ENCODE measurements around the gene JPT2. TPM values are rescaled to one million over a fixed set of nuclear protein-coding genes. Genes with fewer than 3 reads are reported as not detected.

The JPT2 gene
- total and polyA plus RNA-seq, 10 donors = 8.2 to 30.5 (median 17.7) TPM

GRCh38 chr16:1745900-1746692 is 68.0 kb downstream of the JPT2 start:
- no peak overlapping the region for H3K4me3 ChIP-seq
- H3K27me3 ChIP-seq (replicated peaks in 1 of 7) = no peaks in the 10 kb centered on the region
- H3K36me3 ChIP-seq = peaks cover 3 to 100% (median 83%) of the 10 kb centered on the region in 6 donors
- H3K9me3 ChIP-seq = no peaks in the 10 kb centered on the region
- intact Hi-C loops (cut with DNase I; ENCODE audit: low total_unique reads) = no loop called here
- no peaks in the 10 kb centered on the region for H3K4me1 ChIP-seq
- no peak overlapping the region for H3K27ac ChIP-seq
- TF ChIP-seq, protein P1, sequence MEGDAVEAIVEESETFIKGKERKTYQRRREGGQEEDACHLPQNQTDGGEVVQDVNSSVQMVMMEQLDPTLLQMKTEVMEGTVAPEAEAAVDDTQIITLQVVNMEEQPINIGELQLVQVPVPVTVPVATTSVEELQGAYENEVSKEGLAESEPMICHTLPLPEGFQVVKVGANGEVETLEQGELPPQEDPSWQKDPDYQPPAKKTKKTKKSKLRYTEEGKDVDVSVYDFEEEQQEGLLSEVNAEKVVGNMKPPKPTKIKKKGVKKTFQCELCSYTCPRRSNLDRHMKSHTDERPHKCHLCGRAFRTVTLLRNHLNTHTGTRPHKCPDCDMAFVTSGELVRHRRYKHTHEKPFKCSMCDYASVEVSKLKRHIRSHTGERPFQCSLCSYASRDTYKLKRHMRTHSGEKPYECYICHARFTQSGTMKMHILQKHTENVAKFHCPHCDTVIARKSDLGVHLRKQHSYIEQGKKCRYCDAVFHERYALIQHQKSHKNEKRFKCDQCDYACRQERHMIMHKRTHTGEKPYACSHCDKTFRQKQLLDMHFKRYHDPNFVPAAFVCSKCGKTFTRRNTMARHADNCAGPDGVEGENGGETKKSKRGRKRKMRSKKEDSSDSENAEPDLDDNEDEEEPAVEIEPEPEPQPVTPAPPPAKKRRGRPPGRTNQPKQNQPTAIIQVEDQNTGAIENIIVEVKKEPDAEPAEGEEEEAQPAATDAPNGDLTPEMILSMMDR (IDR thresholded peaks at IDR 0.05 in 8 of 11, conservative IDR thresholded peaks at IDR 0.05 in 3 of 11) = no peak
- TF ChIP-seq POLR2A (IDR thresholded peaks at IDR 0.05) (no peak), POLR2AphosphoS5 (IDR thresholded peaks at IDR 0.05) (no peak)
- no peak for DNase-seq
- WGBS, 5 donors = 90 to 96% (median 94%) methylated on average over 13 to 29 of the region's 29 CpGs

GRCh38 chr16:1746693-1747195 is 68.7 kb downstream of the JPT2 start:
- Histone ChIP-seq H3K27ac (no peak overlapping the region), H3K27me3 (replicated peaks in 1 of 7) (no peaks in the 10 kb centered on the region), H3K4me1 (no peaks in the 10 kb centered on the region), H3K9me3 (no peaks in the 10 kb centered on the region), H3K4me3 (no peak overlapping the region), H3K36me3 (peaks cover 3 to 100% (median 85%) of the 10 kb centered on the region in 6 donors)
- DNase-seq = no peak
- WGBS, 5 donors = 89 to 96% (median 96%) methylated on average over 28 to 31 of the region's 31 CpGs
- intact Hi-C loops (cut with DNase I; ENCODE audit: low total_unique reads) = no loop called here
- TF ChIP-seq POLR2A (IDR thresholded peaks at IDR 0.05) (no peak), POLR2AphosphoS5 (IDR thresholded peaks at IDR 0.05) (no peak)
- TF ChIP-seq, protein P1 (IDR thresholded peaks at IDR 0.05 in 8 of 11, conservative IDR thresholded peaks at IDR 0.05 in 3 of 11) = no peak

DNA sequence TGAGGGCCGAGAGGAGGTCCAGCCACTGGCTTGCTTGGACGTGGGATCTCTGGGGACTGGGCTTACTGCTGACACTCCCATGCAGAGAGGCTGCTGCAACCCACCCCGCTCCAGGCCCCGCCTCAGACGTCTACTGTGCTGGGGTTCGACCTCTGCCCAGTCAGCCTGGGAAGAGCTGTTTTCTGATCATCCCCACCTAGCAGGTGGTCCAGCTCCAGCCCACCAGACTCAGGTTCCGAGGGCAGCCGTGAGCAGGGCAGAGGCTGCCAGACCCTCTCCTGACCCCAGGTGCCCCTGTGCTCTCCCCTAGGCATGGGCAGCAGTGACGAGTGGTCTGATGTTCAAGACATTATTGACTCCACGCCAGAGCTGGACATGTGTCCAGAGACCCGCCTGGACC is 69.9 kb downstream of the JPT2 start:
- intact Hi-C loops (cut with DNase I; ENCODE audit: low total_unique reads) = no loop called here

More for the DNA sequence above, 69.9 kb downstream of the JPT2 start:
- H3K36me3 ChIP-seq = peaks cover 3 to 100% (median 94%) of the 10 kb centered on the region in 6 donors
- H3K4me1 ChIP-seq = no peaks in the 10 kb centered on the region
- no peak overlapping the region for H3K4me3 ChIP-seq
- WGBS, 5 donors = 89 to 95% (median 94%) methylated on average over 6 to 11 of the region's 11 CpGs
- H3K27ac ChIP-seq = no peak overlapping the region
- no peak for DNase-seq
- no peaks in the 10 kb centered on the region for H3K9me3 ChIP-seq
- no peaks in the 10 kb centered on the region for H3K27me3 ChIP-seq (replicated peaks in 1 of 7)
- TF ChIP-seq POLR2A (IDR thresholded peaks at IDR 0.05) (no peak), POLR2AphosphoS5 (IDR thresholded peaks at IDR 0.05) (no peak)
- TF ChIP-seq, protein P1 (IDR thresholded peaks at IDR 0.05 in 8 of 11, conservative IDR thresholded peaks at IDR 0.05 in 3 of 11) = no peak
